GM12874 (cell line): ENCODE results near the gene B3GLCT.

Experiments
- CTCF ChIP-seq: IDR thresholded peaks from 2 replicates; pipeline ENCODE4 v1.5.1; 2011; ENCODE audit warnings: low read depth, mild to moderate bottlenecking, control low read depth, low read length, moderate library complexity; ENCODE audit not compliant: insufficient read depth

The B3GLCT gene

DNA sequence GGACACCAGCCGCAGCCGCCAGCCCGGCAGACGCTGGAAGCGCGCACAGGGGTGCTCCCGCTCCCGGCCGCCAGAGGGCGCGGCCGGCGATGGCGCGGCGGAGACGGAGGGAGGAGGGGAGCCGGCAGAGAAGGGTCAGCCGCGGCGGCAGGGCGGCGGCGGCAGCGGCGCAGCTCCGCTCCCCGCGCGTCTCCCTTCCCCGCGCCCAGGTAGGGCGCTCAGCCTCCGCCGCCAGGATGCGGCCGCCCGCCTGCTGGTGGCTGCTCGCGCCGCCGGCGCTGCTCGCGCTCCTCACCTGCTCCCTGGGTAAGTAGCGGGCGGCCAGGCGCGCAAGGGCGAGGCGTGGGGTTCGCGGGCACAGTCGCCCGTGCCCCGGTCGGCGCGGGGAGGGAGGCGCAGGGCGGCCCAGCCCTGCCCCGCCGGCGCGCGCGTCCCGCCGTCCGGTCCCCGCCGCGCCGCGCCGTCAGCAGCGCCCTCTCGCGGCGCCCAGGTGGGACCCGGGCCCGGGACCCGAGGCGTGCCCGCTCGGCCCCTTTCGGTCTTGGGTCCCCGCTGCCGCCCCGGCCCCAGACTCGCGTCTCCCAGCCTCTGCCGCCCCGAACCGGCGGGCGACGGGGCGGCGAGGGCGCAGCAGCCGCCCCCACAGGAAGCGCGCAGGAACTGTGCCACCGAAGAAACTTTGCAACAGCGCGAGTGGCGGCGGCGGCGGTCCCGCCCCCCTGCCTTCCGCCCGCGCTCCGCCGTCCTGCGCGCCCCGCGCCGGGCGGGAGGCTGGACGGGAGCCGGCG is at the start of gene B3GLCT:
Gene B3GLCT (plus strand): TSS at position 127 of the 788 bp plus-strand sequence. CDS start 110 bp downstream, at position 237.
- TF ChIP-seq CTCF = peak; percentile 98

DNA sequence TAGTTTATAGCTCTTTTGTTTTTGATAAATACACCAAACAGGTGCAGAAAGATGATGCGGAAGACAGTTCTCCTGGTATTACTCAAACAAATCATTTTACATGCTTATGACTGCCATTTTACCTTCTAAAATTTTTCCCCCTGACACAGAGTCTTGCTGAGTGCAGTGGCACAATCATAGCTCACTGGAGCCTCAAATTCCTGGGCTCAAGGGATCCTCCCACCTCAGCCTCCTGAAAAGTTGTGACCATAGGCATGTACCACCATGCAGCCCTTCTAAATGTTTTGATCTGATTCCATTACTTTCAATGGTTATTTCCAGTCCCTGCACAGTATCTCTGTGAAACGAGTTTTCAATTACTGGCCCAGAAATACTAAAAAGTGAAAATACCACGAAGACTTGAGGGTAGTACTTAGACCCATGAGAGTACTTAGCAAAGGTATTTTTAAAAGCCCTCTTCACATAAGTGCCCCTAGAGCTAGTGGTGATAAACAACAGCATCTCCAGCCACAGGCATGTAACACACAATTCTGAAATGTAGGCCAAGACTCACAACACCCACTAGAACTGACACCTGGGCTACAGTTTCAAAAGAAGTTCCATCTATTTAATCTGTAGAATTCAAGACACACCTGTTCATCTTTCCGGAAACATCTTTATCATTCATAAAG is 49.3 kb upstream of the B3GLCT start:
- TF ChIP-seq CTCF = no peak

DNA sequence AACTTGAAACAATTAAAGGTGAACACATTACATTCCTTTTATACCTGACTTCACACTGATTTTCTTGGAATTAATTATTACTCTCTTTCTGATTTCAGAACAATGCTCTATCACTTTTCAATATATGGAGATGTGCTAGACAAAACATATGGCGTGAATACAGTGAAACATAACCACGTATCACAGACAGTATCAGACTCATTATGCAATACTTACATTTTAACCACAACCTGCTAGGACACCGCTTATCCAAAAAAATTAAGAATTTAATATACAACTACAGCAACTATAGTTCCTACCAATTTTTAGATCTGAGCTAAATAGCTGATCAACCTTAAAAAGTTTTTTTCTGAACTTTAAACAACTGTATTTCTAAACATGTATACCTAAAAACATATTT is 47.9 kb upstream of the B3GLCT start:
- no peak for TF ChIP-seq CTCF

DNA sequence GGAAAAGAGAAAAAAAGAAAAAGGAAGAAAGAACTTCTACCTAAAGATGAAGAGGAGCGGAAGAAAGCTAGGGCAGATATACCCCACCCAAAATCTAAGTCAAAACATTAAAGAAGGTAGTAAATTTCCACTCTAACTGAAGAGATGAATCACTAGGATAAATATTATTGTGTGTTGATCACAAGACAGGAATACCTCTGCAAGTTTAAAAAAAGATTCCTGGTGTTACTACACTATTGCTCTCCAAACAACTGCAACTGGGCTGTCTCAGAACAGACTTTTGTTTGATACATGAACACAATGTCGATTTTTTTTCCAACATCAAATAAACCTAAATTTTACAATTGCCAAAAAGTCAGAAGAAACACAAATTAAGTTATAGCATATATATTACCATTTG is 44.8 kb upstream of the B3GLCT start:
- no peak for TF ChIP-seq CTCF

DNA sequence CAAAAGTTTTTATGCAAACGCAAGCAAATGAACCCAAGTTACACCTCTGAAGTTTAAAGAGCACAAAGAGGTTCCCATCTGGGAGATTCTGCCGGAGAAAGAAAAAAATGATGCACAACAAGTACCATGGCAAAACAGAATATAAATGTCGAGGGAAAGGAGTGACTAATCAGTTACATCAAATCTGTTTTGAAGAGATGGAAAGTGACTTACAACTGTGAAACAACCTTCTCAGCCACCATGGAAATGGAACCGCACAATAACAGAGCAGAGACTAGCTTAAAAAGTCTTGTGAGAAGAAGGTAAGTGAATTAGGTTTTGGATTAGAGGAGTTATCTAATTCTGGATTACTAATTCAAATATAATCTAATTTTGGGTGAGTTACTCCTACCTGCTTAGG is 40.5 kb upstream of the B3GLCT start:
- no peak for TF ChIP-seq CTCF

GRCh38 chr13:31160857-31161556 is 38.8 kb upstream of the B3GLCT start:
- TF ChIP-seq CTCF = no peak

DNA sequence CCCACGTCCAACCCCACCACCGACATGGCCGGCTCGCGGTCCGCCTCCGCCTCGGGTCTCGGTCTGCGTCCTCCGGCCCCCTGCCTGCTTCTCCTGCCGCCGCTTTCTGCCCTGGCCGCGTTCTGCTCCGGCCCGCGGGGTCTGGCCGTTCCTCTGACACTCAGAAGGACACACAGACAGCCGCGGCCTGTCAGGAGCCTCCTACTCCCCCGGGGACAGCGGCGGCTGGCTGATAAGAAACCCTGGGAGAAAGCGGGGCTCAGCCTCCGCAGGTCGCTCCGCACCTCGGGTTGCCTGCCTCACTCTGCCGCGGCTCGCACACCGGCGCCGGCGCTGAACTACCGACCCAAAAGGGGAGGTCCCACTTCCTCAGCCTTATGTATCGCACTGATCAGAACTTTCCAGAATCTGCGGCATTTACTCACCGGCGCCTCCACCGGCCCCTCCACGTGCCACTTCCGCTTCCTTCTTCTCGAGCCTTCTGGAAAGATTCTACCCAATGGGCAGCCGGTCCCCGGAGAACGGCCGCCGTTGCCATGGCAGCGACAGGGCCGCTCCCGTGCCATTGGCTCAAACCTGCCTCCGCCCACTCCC is 38.1 kb upstream of the B3GLCT start, which contains the start of gene HSPH1:
Gene HSPH1 (minus strand): TSS at position 348 of the 594 bp plus-strand sequence. CDS start 322 bp downstream, at position 26.
- TF ChIP-seq CTCF = peak; percentile 32; the same call in 1 of the 2 replicates
